GM18517 (cell line): ENCODE measurements around the gene DPP3.
"Not testable (repeated sequence)": the region's sequence is repeated elsewhere in the genome, so short reads cannot be mapped to it uniquely, and the experiment has no call there.

Experiments
- ATAC-seq: cut with Tn5 transposase; IDR thresholded peaks from one replicate; pipeline ENCODE4 v1.9.1; 2021; ENCODE audit warnings: mild to moderate bottlenecking, moderate library complexity; ENCODE audit not compliant: unreplicated experiment

The DPP3 gene

DNA sequence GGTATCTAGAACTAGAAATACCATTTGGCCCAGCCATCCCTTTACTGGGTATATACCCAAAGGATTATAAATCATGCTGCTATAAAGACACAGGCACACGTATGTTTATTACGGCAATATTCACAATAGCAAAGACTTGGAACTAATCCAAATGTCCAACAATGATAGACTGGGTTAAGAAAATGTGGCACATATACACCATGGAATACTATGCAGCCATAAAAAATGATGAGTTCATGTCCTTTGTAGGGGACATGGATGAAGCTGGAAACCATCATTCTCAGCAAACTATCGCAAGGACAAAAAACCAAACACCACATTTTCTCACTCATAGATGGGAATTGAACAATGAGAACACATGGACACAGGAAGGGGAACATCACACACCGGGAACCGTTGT is 16.1 kb upstream of the DPP3 start:
- ATAC-seq: not testable (repeated sequence)

DNA sequence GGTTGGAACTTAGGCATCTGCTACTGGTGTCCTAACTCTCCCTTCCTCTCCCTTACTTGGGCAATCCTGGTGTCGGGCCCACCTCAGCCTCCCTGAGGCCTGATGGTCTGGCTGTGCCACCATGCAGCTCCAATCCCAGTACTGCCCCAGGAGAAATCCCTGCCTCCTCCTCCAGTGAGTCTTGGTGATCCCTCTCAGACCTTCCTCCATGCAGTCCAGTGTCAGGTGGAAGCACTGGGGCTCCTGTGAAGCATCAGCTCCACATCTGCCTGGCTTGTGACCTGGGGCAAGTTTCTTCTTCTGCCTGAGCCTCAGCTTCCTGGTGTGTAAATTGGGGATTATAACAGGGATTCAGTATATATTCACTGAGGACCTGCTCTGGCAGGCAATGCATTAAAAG is 15.3 kb upstream of the DPP3 start:
- no peak for ATAC-seq

DNA sequence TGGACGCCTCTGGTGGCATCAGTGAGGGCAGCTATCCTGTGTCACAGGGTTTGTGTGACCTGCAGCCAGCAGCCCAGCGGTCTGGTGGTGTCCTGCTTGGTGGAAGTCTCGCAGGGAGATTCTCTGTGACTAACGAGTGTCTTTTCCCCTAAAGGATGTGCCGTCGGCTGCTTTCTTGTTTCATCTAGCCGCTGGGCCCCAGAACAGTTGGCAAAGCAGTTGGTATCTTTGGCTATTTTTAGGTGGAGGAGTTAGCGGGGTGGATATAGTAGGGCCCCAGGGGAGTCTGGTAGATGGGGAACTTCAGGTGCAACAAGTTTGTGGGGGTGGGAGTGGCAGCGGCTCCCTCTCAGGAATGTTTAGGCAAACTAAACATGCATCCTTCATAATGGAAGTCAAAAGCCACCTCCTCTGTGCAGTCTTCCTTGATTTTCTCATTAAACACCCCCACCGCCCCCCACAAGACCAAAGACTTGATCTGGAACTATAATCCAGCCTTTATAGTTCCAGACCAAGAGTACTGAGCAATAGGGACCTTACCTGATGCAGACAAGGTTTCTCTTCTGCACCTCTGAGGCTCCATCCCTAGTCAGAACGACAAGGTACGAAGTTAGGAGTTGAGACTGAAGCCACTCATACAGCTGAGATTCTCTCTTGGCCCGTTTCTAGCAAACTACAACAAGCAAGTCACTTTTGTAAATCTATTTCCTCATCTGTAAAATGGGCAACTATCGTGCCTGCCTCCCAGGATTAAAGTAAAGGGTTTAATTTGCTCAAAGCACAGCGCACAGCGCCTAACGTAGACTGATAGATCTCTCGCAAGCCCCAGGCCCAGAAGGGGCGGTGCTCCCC is 14.6 kb upstream of the DPP3 start:
- no peak for ATAC-seq

DNA sequence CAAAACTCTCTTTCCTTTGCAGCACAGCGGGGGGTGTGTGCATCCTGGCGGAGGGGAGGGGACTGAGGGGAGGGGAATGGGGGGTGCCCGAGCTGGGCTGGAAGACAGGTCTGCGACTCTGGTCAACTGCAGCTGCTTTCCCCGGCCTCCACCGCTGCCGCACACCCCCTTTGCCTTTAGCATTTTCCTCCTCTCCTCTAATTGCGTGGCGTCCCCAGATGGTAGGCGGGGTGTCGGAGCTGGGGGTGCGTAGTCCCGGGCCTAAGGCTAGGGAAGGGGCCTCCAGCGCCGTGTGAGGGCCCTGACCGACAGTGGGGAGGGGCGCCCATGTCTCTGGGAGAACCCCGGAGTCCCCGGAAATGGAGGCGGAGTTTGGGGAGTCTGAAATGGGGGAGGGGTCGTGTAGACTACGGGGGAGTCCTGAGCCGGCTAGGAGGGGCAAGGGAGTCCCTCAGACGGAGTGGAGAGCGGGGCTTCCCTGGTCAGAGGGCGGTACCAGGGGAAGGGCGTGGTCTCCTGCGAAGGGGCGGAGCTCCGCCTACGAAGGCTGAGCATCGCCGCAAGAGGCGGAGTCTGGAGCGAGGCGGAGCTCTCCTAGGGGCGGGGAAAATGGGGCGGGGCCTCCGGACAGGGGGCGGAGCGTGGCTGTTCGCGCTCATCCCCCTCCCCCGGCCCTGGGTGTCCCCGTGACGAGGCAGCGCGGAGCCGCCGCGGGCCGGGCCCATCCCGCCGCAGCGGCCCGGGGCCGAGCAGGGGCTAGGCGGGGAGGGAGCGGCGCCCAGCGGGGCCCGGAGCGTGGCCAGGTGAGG is 13.8 kb upstream of the DPP3 start, which contains the start of gene PELI3:
TSS of gene PELI3 (plus strand) at position 681 of the 809 bp plus-strand sequence. CDS start 1,224 bp downstream, outside the sequence.
- ATAC-seq: peak; percentile 71

DNA sequence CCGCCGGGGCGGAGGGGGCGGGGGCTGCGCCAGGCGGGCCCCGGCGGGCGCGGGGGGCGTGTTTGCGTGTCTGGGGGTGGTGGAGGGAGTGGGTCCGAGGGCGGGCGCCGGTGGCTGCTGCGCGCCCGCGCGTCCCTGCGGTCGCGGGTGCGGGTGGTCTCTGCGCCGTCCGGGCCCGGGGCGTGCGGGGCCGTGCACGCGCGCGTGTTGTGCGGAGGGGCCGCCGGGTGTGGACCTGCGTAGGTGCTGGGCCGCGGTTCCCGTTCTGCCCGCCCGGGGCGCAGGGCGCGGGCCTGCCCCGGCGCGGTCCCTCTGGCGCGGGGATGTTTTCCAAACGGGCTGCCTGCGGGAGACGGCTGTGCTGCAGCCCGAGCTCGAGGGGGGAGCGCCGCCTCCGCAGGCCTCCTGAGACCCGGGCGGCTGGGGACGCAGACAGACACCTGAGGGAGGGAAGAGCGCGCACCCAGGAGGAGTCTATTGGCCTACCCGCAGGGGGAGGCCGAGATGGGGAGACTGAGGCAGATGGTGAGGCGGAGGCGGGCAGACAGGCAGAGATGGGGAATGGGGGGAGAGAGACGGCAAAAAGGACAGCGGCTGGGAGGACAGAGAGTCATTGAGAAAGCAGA is 13.1 kb upstream of the DPP3 start:
- peak; percentile 41 for ATAC-seq

DNA sequence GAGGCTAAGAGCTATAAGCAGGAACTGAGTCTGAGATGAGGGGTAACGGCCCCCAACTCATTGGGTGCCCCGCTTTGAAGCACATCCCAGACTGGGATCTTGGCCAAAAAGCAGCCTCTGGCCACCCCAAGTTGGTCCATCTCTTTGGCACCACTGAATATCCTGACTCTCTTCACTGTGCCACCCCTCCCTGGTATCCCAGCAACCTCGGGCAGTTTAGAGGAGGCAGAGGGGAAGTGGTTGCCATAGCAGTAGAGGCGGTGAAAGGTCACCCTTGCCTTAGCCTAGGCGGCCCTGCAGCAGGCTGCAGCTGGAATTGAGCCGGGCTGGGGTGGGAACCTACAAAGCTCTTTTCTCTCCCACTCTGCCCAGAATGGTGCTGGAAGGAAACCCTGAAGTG is 12.5 kb upstream of the DPP3 start:
- ATAC-seq: no peak

DNA sequence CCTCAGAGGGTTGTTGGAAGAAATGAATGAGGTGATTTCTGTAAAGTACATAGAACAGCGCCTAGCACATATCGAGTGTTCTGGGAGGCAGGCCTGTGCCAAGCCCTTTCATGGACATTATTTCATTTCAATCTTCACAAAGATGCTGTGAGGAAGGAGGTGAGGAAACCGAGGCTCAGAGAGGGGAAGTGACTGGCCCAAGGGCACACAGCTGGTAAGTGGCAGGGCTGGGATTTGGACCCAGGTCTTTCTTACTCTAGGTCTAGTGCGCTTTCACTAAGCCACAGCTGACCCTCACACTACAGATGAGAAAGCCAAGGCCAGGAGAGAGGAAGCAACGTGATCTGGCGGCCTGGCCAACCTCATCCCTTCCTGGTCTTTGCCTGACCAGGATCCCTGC is 11.5 kb upstream of the DPP3 start:
- no peak for ATAC-seq

DNA sequence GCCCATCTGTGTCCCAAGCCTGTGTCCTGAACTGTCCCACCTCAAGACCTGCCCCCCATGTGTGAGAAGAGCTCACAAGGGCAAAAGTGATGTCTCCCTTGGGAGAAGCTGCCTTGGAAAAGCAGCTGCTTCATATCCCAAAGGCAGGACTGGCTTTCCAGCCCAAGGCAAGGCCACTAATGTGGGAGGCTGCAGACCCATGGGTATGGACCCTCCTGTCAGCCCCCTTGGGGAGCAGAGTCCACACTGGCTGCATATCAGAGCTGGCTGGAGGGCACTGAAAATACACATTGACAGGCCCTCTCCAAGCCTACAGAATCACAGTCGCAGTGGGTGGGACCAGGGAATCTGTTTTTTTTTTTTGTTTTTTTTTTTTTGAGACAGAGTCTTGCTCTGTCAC is 10.8 kb upstream of the DPP3 start:
- ATAC-seq: no peak

DNA sequence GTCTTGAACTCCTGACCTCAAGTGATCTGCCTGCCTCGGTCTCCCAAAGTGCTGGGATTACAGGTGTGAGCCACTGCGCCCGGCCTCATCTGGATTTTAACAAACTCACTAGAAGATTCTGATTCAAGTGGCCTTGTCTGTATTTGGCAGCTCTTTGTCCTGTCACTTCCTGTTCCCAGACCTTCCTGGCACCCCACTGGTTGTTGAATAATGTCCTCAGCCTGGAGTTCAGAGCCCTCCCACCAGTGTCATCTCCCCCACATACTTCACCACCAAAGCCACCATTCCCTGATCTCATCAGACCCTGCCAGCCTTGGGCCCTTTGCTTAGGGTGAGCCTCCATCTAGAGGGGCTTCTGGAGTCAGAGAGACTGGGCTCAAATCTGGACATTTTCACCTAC is 10.2 kb upstream of the DPP3 start:
- no peak for ATAC-seq

DNA sequence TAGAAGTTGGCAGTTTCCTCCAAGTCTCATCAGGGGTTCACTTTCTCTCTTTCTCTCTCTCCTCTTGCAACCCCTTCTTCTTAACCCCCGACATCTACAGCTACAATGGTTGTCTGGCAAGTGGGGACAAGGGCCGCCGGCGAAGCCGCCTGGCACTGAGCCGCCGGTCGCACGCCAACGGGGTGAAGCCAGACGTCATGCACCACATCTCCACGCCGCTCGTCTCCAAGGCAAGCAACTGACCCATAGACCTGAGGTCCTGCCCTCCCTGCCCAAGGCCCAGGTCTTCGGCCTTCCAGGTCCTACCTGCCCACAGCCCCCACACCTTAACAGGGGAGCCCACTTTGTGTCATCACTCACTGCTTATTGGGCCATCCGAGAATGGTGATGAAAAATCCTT is 9.1 kb upstream of the DPP3 start:
- no peak for ATAC-seq

DNA sequence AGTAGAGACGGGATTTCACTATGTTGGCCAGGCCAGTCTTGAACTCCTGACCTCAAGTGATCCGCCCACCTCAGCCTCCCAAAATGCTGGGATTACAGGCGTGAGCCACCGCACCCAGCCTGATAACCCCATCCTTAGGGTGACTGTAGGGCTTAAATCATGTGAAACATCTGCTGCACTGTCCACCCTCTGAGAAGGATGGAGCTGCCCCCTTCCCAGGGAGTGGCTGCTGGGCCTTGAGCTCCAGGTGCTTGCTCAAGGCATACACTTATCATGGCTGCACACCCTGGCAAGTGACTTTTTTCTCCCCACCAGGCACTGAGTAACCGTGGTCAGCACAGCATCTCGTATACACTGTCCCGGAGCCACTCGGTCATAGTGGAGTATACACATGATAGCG is 8.2 kb upstream of the DPP3 start:
- no peak for ATAC-seq

DNA sequence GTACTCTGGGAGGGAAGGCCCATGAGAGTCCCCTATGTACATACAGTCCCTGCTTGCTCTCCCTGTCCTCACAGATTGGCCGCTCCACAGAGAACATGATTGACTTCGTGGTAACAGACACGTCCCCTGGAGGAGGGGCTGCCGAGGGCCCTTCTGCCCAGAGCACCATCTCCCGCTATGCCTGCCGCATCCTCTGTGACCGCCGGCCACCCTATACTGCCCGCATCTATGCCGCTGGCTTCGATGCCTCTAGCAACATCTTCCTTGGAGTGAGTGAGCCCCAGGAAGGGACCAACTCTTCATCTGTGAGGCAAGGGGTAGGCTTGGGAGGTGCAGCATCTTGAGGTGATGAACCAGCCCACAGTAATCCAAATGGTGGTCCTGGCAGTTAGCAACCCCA is 7.1 kb upstream of the DPP3 start:
- no peak for ATAC-seq

DNA sequence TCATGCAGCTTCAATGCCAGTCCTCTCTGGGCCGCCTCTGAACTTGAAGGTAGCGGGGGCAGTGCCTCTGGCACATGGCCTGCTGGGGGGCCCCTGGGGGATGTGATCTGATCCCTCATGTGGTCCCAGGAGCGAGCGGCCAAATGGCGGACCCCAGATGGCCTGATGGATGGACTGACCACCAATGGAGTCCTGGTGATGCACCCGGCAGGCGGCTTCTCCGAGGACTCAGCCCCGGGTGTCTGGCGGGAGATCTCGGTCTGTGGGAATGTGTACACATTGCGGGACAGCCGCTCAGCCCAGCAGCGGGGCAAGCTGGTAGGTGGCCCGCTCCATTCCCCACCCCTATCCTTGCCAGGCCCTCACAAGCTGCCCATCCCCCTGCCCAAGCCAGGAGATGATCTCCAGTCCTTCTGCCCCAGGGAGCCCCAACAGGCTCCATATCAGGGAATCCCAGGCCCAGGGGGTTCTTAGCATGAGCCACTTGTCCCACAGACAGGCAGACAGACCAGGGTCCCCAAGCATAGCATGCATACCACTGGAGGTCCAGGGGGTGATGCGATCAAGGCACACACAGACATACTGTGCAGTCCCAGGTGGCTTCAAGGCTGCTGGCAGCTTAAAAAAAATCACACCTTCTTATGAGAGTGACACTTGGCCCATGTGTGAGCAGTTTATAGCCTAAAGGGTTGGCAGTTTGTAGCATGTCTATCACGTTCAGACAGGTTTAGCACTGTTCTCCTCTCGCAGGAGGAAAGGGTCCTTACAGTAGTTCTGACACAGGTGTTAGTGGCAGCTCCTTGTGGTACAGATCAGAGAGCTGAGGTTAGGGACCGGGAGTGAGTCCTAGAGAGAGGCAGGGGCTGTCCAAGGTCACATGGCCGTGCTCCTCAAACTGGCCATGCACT is 6.4 kb upstream of the DPP3 start:
- ATAC-seq: no peak

DNA sequence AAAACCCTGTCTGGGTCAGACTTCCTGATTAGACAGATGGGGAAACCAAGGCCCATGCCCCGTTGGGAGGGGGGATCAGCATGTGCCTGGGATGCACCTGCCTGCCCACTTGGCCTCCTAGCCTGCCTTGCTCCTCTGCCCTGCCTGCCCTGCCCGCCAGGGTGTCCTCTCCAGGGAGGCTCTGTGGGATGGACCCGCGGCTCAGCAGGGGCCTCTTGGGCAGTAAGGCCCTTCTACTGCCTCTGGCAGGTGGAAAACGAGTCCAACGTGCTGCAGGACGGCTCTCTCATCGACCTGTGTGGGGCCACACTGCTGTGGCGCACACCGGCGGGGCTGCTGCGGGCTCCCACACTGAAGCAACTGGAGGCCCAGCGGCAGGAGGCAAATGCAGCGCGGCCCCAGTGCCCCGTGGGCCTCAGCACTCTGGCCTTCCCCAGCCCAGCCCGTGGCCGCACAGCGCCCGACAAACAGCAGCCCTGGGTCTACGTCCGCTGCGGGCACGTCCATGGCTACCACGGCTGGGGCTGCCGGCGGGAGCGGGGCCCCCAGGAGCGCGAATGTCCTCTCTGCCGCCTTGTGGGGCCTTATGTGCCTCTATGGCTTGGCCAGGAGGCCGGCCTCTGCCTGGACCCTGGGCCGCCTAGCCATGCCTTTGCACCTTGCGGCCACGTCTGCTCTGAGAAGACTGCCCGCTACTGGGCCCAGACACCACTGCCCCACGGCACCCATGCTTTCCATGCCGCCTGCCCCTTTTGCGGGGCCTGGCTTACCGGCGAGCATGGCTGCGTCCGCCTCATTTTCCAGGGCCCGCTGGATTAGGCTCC is 4.7 kb upstream of the DPP3 start:
- ATAC-seq: no peak

DNA sequence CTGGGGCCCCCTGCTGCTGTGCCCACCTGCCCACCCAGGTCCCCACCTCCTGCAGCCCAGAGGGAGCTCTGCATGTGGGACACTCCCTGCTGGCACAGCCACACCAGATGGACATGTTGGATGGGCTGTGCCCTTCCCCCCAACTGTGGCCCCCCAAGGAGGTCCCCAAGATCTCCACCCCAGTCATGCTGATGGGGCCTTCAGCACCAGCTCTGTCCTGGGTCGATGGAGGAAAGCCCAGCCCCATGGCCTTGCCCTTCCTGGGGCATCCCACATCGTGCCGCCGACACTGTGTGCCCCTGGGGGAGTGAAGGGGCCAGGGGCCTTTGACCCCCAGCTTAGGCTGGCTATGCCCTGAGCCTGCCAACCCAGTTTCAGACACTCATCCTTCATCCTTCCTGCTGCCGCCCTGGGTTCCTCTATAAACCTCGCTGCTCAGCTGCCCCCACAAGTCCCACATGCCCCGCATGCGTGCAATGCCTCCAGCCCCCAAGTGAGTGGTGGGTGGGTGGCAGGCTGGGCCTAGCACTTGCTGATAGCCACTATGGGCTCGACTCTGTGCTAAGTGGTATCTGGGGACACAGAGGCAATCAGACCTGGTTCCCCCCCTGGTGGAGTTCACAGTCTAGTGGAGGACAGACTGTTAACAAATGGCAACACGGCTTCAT is 3.9 kb upstream of the DPP3 start:
- no peak for ATAC-seq

DNA sequence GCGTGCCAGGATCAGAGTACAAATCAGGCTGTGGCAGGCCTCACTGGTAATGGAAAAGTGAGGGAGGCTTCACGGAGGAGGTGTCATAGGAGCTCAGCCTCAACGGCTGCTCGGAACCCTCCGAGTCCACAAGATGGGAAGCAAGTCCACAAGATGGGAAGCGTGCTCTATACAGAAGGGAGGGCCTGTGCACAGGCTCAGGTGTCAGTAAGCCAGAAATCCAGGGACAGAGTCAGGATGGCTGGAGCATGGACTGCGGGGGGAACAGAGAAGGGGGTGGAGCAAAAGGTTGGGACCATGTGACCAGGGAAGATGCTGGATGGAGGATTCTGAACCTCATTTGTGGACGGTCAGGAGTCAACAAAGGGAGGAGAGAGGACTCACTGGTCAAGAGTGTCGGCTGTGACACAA is 3.4 kb upstream of the DPP3 start:
- ATAC-seq: no peak

DNA sequence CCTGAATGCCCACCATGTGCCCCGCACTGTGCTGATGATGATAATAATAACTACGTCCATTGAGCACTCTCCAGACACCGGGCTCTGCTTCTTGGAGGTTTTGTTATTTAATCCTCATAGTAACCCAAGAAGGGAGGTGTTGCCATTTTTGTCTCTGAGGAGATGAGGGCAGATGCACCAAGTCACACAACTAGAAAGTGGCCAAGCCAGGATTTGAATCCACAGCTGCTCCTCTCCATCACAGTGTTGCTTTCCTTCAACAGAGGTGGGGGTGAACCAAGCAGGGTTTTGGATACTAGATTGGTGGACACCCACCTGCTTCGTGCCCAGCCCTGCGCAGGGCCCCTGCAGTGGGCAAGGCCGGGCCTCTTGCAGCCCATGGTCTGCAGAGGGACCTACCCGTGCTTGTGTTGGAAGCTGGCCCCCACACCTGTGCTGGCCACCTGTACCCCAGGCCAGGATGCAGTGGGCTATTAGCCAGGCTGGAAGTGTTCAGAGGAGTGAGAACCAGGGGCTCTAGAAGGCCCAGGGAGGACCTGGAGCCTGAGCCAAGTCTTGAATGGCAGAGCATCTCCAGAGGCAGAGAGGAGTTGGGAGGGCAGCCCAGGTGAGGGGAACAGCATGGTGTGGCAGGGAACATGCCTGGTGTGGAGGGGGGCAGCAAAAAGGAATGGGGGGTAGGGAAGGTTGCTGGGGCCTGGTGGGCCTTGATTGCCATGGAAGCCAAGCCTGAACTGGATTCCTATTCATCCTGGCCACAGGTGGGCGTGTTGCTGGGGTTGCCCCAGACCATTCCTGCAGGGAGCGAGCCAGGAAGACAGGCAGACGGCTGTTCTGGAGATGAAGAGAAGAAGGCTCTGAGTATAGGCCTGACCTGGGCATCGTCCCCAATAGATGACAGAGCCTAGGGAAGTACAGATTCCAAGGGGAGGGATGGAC is 2.7 kb upstream of the DPP3 start:
- ATAC-seq: no peak

DNA sequence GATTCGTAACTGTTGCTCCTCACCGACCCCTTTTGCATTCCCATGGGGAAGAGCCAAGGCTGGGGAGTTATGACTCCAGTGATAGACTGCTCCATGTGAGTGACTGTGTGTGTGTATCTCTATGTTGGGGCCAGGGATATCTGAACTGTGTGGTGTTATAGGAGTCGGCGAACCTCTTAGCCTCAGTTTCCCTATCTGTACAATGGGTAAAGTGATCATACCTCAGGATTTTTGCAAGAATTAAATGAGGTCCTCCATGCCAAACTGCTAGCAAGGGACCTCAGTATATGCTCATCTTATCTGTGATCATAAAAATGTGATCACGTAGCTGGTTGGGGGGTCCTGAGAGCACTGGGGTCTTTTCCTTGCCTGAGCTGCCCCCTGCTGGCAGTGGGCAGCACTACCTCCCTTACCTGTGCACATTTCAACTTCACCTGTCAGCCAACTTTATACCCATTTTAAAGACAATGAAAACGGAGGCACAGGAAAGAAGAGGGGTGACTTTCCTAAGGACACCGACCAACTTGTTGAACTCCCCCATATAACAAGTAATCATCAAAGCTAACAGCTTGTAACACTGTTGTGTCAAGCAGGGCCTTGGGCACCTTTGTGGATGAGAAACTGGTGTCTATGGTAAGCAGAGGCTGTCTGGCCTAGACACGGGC is 1.4 kb upstream of the DPP3 start:
- no peak for ATAC-seq
